H1 (cell line): ENCODE results near the gene NME3.

Source experiments
- CHD2 ChIP-seq: IDR thresholded peaks from 2 replicates; pipeline ENCODE4 v1.6.1; 2012; ENCODE audit warnings: low read length, improper control_type of control experiment
- CTCF ChIP-seq, 3 experiments: IDR thresholded peaks; 1 replicate in 2 of 3; 2 replicates in 1 of 3; pipeline versions ENCODE4 v1.5.1 to v1.6.1; 2011; ENCODE audit warnings: low read length in 3 of 3, mild to moderate bottlenecking in 3 of 3, inconsistent platforms in 2 of 3, low read depth in 1 of 3, moderate library complexity in 1 of 3; ENCODE audit not compliant: insufficient read depth in 1 of 3; ENCODE audit errors: control extremely low read depth in 1 of 3
- EZH2 ChIP-seq: fragments of 200-600 bp; sonication (generic); IDR thresholded peaks from 2 replicates; pipeline ENCODE4 v1.7.1; 2012; ENCODE audit warnings: low read depth, mild to moderate bottlenecking, moderate library complexity, low read length, inconsistent platforms; ENCODE audit not compliant: severe bottlenecking
- POLR2A ChIP-seq, 2 experiments: IDR thresholded peaks; 1 replicate in 1 of 2; 2 replicates in 1 of 2; pipeline ENCODE4 v1.6.1; 2011; ENCODE audit warnings: low read depth in 2 of 2, low read length in 2 of 2, mild to moderate bottlenecking in 2 of 2; ENCODE audit errors: control extremely low read depth in 1 of 2
- SAP30 ChIP-seq: fragments of 300-600 bp; sonication (generic); IDR thresholded peaks from 2 replicates; pipeline ENCODE4 v1.7.1; 2012; ENCODE audit warnings: low read length, moderate library complexity, mild to moderate bottlenecking, inconsistent platforms; ENCODE audit not compliant: insufficient read depth, insufficient replicate concordance
- SIN3A ChIP-seq, 2 experiments: IDR thresholded peaks in 1 of 2; conservative IDR thresholded peaks in 1 of 2; 2 replicates each; pipeline ENCODE4 v1.6.1; 2011 to 2012; ENCODE audit warnings: low read length in 2 of 2, improper control_type of control experiment in 1 of 2, low read depth in 1 of 2, mild to moderate bottlenecking in 1 of 2
- SP2 ChIP-seq: IDR thresholded peaks from 2 replicates; pipeline ENCODE4 v1.6.1; 2012; ENCODE audit warnings: mild to moderate bottlenecking, low read length, inconsistent platforms
- TAF7 ChIP-seq: optimal IDR thresholded peaks from 2 replicates; pipeline ENCODE3; 2011; ENCODE audit warnings: low read depth, mild to moderate bottlenecking, inconsistent platforms, low read length, moderate library complexity, borderline replicate concordance

GRCh38 chr16:1774448-1774780 is 3.1 kb upstream of the NME3 start:
- TF ChIP-seq CTCF (IDR thresholded peaks at IDR 0.05; ENCODE audit: control extremely low read depth in 1 of 3, insufficient read depth in 1 of 3, low read depth in 1 of 3, low read length in 3 of 3) = no peak
- no peak for TF ChIP-seq POLR2A (IDR thresholded peaks at IDR 0.05; ENCODE audit: control extremely low read depth in 1 of 2, low read depth in 2 of 2, low read length in 2 of 2)
- no peak for TF ChIP-seq TAF7
- TF ChIP-seq EZH2 = no peak
- no peak for TF ChIP-seq SIN3A (conservative IDR thresholded peaks at IDR 0.05 in 1 of 2, IDR thresholded peaks at IDR 0.05 in 1 of 2; ENCODE audit: low read depth in 1 of 2, low read length in 2 of 2)
- no peak for TF ChIP-seq SP2
- no peak for TF ChIP-seq SAP30
- no peak for TF ChIP-seq CHD2
